Panc1 (cell line): Measurements from ENCODE around the gene KCNJ14.

ENCODE experiments used
- CTCF ChIP-seq: fragments of 450-650 bp; IDR thresholded peaks from 2 replicates; pipeline ENCODE4 v1.5.1; 2017; ENCODE audit warnings: mild to moderate bottlenecking
- POLR2AphosphoS5 ChIP-seq: IDR thresholded peaks from 2 replicates; pipeline ENCODE4 v1.6.1; 2012; ENCODE audit warnings: mild to moderate bottlenecking, low read depth, low read length, moderate library complexity

- TF ChIP-seq CTCF (no peak), POLR2AphosphoS5 (no peak)
Observed at GRCh38 chr19:48477698-48478338, 22.4 kb downstream of the KCNJ14 start.
